C4-2B (cell line): Measurements from ENCODE around the gene HOXC10.

ENCODE experiments used
- H3K27ac ChIP-seq: fragments of 450-650 bp; 2 replicates; pipeline ENCODE4 v1.5.1; 2017
- CTCF ChIP-seq: fragments of 450-650 bp; conservative IDR thresholded peaks from 2 replicates; pipeline ENCODE4 v1.5.1; 2017; ENCODE audit warnings: mild to moderate bottlenecking
- ZFX ChIP-seq: fragments of 450-650 bp; IDR thresholded peaks from 2 replicates; pipeline ENCODE4 v1.6.1; 2017

The HOXC10 gene

GRCh38 chr12:53961025-53961761 lies 23.8 kb upstream of the HOXC10 start:
- no peak overlapping the region for H3K27ac ChIP-seq
- TF ChIP-seq ZFX = no peak

GRCh38 chr12:53963005-53963404 lies 21.9 kb upstream of the HOXC10 start:
- no peak overlapping the region for H3K27ac ChIP-seq
- TF ChIP-seq ZFX (no peak), CTCF (no peak)

GRCh38 chr12:53963434-53964314 lies 21.3 kb upstream of the HOXC10 start:
- H3K27ac ChIP-seq = no peak overlapping the region
- TF ChIP-seq ZFX (no peak), CTCF (no peak)

GRCh38 chr12:53964315-53964713 lies 20.6 kb upstream of the HOXC10 start:
- H3K27ac ChIP-seq = no peak overlapping the region
- no peak for TF ChIP-seq CTCF
- TF ChIP-seq ZFX = no peak

- H3K27ac ChIP-seq = no peak overlapping the region
- TF ChIP-seq ZFX (no peak), CTCF (no peak)
Observed at GRCh38 chr12:53965281-53966084, 19.5 kb upstream of the HOXC10 start.

GRCh38 chr12:53966085-53966384 lies 18.9 kb upstream of the HOXC10 start:
- no peak overlapping the region for H3K27ac ChIP-seq
- no peak for TF ChIP-seq CTCF
- TF ChIP-seq ZFX = no peak

- no peak overlapping the region for H3K27ac ChIP-seq
- TF ChIP-seq ZFX (no peak), CTCF (no peak)
Observed at GRCh38 chr12:53966385-53967133, 18.4 kb upstream of the HOXC10 start.
